ENCODE data around the gene VRK3.

Gene VRK3

DNA sequence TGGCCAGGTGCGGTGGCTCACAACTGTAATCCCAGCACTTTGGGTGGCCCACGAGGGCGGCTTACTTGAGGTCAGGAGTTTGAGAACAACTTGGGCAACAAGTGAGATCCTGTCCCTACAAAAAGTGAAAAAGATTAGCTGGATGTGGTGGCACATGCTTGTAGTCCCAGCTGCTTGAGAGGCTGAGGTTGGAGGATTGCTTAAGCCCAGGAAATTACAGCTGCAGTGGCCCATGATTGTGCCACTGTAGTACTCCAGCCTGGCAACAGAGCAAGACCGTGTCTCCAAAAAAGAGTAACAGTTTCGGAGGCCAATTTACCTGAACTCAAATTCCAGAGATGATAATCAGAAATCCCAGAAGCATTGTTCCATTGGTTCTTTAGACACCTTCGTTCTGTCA lies 5.1 kb upstream of the VRK3 start:
- DNase-seq = no peak

DNA sequence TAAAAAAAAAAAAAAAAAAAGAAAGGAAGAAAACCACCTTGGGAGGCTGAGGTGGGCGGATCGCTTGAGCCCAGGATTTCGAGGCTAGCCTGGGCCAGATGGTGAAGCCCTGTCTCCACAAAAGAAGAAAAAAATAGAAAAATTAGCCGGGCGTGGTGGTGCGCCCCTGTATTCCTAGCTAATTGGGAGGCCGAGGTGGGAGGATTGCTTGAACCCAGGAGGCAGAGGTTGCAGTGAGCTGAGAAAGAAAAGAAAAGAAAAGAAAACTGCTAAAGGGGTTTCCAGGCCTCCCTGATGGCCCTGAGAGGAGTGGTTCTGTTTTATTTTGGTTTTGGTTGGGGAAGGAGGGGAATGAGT lies 1.4 kb upstream of the VRK3 start:
- no peak for DNase-seq

DNA sequence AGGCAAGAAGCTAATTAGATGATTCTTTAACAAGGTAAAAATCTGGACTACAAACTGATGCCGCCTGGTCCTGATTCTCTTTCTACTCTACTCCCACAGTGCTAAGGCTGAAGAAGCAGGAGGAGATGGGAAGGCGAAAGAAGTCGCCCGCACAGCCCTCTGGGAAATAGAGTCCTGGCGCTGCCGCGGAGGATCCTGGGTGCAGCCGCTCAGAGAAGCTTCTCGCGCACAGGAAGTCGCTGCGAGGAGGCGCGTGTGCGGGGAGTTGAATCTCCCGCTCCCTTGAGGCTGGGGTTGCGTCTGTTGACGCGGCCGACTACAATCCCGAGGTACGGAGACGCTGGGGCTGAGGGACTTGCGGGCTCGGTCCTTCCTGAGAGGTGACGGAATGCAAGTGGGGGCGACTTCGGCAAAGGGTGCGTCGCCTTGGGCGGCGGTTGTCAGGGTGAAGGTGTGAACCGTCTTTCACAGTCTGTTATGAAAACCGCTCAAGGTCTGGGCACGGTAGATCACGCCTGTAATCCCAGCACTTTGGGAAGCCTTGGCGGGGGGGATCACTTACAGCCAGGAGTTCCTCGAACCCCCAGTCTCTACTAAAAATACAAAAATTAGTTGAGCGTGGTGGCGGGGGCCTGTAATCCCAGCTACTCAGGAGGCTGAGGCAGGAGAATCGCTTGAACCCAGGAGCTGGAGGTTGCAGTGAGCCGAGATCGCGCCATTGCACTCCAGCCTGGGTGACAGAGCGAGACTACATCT lies 800 bp upstream of the VRK3 start, which contains the start of gene ZNF473:
Gene ZNF473, plus strand, starts transcription at position 212 of the 756 bp plus-strand sequence. CDS start 5,078 bp downstream, outside the sequence.
- peak; percentile 96 for DNase-seq

DNA sequence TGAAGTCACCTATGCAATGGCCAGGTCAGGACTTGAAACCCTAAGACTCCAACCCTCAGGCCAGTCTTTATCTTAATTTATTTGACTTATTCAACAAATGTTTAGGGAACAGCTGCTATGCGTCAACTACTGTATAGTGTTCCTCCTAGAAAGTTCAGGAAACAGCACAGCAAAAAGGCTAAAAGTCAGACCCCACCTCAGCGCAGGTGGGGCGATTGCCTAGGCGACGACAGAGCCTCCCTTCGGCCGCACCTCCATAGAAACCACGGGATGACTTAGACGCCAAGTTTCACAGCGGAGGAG lies 502 bp downstream of the VRK3 start:
- DNase-seq = no peak

DNA sequence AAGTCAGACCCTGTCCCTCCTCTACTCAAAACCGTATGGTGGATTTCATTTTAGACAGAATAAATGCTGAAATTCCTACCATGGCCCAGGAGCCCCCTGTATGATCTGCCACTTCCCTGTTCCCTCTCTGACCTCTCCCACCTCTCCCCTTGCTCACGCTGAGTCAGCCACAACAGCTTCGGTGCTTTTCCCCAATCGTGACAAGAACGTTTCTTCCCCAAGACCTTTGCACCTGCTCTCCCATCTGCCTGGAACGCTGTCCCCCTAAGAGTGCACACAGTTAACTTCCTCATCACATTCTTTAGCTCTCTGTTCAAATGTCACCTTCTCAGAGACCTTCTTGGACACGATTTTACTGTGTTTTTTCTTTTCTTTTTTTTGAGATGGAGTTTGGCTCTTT lies 2.3 kb downstream of the VRK3 start:
- DNase-seq = no peak

DNA sequence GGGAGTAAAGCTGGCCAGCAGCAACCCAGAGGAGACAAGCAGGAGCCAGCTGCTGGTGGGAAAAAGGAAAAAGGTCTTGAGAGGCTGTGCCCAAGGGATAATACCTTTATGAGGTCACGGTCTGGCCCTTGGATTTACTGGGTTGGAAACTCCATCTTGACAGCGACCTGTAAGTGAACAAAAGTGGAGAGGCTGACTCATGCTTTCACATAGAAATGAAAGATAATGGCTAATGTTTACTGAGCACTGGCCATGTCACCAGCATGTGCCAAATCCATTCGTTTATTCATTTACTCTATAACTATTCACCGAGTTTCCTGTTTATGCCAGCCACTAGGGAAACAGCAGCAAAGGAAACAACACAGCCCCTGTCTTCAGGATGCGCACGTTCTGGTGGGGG lies 4.7 kb downstream of the VRK3 start:
- DNase-seq = no peak

DNA sequence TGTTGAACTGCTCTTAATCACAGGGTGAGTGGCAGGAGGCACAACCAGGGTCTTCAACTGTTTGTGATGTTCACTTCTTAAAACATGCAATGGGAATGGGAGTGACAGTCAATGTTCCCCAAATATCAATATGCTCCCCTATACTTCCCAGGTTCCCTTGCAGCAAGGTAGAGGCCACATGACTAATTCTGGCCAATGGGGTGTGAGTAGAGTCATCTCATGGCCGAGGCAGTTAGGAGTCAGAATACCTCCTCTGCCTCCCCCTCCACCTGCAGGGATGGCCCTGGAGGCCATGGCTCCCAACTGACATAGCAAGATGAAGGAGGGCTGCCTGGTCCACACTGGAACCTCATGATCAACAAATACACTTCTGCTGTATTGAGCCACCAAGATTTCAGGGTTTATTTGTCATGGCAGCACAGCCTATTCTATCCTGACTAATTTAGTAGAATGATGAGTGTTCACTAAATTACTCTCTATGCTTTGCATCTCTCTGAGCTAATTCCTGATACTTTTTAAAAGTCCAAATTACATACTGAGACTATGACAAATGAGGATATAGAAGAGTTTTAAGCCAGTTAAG lies 8.9 kb downstream of the VRK3 start:
- no peak for DNase-seq

DNA sequence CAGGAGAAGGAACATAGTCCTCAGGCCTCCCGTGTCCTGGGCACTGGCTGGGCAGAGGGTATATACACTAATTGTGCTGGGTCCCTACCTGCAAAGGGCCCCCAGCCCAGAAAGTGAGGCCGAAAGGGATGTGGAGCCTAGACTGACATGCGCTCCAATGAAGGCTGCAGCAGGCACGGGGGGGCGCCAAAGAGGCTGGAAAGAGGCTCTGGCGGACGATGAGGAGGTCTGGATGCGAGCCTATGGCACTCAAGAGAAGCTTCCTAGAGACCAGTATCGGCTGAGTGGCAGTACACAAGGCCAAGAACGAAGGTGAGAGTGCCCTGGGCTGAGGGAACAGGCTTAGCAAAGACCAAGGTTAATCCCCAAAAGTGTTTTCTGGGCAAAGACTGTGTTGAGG lies 16.6 kb downstream of the VRK3 start:
- no peak for DNase-seq

DNA sequence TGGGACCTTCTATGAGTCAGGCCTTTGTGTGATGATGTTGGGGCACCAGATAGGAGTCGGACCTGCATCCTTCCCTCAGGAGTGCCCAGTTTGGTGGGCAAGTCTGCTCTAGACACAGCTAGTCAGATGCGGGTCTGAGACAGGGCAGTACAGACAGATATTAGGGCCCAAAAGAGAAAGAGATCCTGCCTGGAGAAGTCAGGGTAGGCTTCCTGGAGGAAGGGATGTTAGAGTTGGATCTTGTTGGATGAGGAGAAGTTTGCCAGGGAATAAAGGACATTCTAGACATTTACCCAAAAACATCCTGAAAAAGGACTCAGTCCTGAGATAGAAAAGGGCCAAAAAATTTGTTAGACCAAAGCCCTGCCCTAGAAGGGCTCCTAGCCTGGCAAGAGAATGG lies 17.2 kb downstream of the VRK3 start:
- DNase-seq = no peak

DNA sequence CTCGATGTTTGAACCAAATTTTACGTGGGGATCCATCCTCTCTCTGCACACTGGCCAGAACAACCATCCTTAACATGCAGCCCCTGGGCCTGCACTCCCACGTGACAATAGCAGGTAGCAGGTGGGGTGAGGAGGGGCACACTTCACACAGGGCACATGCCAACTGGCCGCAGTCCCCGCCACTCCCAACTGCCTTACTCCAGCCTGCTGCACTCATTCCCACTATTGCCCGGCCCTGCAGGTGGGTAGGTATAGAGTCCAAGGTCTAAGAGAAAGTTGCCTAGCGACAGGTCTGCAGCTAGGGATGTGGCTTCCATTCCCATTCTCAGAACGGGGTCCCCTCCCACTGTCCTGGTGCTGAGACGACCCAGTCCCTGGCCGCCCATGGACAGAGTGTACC lies 18.0 kb downstream of the VRK3 start:
- no peak for DNase-seq

DNA sequence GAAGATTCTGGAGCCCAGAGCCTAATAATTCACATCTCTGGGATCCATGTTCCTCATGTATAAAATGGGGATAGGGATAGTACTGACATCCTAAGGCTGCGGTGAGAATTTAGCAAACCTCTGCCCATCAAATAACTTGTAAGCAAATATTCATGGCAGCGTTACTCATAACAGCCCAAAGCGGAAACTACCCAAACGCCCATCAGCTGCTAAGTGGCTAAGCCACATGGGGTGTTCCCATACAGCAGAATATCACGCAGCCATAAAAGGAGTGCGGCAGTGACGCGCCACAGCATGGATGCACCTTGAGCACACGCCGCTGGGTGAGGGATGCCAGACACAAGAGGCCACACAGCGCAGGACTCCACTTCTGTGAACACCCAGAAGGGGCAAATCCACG lies 19.7 kb downstream of the VRK3 start:
- DNase-seq = no peak

DNA sequence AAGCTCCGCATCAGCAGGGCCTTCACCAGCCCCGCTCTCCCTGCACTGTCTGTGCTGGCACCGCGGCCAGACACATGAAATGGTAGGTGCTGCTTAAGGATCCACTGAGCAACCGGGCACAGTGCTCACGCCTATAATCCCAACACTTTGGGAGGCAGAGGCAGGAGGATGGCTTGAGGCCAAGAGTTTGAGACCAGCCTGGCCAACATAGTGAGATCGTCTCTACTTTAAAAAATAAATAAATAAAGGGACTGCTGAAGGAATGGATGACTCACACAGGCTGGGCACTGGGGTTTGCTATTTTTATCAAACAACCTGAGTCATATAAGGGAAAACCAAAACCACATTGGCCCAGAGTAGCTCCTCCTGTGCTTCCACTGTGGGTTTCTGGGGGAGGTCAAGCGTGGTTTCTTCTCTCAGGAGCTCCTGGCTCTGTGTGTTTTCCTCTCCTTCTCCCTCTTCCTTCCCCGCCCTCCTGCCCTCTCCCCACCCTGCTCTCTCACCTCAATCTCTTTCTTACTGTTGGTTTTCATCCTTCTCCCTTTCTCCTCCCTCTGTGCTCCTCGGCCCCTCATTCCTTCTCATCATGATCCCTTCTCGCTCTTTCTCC lies 21.3 kb downstream of the VRK3 start:
- DNase-seq = no peak

DNA sequence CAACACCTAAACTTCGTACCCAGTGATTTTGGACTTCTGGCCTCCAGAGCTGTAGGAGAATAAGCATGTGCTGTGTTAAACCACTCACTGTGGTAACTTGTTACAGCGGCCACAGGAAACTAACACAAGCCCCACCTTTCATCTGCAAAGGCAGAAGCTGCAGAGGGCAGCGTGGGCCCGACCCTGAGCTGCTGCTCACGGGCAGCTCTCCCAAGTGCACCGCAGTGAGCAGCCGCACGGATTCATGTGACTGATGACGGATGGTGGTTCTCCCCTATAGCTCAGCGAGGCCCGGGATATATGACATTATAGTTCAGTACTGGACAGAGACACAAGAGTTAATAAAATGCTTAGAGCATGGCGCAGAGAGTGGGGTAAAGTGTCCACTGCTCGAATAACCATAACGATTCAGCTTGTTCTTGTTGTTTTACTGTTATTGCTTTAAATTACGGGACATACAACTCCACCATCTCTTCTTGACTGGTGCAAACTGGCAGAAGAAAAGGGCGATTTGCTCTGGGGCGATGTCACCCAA lies 21.9 kb downstream of the VRK3 start:
- DNase-seq = no peak

DNA sequence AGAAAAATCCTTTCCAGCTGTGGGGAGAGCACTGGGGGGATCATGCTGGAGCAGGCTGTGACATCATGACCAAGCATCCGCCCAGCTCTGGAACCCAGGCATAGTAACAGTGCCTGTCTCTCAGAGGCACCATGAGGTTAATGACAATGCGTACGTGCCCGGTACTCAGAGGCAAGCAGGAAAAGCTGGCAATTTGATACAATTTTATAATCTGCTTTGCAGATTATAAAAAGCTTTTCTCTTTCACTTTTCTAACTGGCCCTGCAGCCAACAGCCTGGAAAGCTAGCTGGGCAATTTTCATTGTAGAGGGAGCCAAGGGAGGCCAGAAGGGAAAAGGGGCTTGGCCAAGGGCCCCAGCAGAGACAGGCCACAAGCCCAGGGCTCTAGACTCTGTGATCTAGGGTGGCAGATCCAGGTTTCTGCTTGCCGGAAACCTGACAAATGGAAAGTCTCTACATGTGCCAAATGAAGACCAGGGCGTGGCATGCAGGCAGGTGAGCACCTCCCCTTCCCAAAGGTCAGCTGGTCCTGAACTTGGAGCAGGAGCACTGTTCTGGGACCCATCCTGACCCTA lies 22.7 kb downstream of the VRK3 start:
- no peak for DNase-seq

DNA sequence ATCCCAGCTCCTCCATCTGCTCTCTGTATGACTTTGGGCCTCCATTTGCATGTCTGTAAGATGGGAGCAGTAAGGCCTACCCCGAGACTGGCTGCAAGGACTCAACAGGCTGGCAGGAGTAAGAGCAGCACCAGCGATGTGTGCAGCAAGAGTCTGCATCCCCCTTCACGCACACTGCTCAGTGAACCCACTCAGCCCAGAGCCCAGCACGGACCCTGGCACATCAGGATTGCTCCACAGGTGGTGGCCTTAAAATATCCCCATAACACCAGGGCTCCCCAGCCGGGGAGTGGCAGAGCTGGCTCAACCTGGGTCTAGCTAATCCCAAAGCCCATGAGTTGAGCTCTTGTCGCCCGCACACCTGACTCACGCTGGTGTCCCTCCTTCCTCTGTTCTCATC lies 23.4 kb downstream of the VRK3 start:
- DNase-seq = no peak

DNA sequence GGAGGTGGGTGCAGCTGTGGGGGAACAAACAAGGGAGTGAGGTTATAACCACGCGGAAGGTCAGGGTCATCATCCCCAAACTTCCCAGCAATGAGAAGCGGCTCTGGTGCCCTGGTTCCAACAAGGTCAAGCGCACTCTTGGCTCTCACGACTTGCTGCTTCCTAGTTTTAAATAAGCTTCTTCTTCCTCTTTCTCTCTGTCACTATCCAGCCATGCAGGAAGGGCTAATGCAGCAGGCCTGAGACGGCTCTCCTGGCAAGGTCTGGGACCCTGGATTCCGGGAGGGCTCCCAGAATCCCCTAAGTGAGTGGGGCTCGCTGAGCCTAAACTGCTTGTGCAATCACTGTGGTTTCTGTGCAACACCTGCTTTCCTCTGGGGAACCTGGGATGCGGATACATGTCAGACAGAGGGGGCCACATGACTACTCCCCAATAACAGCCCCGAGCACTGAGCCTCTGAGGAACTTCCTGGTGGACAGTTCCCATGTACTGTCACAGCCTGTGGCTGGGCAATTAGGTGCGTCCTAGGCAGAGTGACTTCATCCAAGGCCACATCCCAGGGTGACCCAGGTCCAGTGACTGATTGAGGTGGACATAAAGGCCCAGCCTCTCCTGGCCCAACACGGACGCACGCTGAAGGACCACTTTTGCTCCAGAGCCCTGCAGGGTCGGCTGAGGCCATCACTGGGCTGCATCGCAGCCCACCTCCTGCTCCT lies 24.2 kb downstream of the VRK3 start:
- no peak for DNase-seq

DNA sequence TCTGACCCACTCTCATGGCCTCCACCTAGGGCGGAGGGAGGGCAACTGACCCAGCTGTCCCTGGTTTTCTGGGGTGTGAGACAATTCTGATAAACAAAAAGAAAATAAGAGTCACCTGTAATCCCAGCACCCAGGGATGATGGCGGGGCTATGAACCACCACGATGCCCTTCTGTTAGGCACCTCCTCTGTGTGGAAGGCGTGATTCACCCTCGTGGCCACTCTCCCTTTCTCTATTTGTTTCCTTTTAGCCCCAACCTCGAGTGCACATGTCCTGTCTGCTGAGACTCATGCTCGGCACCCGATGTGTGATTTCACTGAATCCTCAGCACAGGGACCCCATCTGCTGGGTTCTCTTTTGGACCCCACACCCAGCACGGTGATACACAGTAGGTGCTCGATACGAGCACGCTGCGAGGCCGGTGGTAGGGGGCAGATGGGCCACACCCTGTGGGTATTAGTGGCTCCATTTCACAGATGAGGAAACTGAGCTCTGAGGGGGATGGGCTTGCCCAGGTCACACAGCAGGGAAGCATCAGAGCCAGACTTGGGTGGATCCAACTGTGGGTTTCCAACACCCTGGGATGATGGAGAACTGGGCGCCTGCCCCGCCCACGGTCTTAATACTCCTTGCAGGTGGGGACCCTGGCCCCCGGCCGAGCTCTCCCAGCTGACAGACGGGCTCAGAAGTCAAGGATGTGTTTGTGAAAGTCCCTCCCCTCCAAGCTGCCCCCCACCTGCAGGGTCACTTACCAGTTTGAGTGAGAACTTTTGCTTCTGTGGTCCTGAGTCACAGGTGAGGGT lies 24.9 kb downstream of the VRK3 start:
- DNase-seq = no peak

DNA sequence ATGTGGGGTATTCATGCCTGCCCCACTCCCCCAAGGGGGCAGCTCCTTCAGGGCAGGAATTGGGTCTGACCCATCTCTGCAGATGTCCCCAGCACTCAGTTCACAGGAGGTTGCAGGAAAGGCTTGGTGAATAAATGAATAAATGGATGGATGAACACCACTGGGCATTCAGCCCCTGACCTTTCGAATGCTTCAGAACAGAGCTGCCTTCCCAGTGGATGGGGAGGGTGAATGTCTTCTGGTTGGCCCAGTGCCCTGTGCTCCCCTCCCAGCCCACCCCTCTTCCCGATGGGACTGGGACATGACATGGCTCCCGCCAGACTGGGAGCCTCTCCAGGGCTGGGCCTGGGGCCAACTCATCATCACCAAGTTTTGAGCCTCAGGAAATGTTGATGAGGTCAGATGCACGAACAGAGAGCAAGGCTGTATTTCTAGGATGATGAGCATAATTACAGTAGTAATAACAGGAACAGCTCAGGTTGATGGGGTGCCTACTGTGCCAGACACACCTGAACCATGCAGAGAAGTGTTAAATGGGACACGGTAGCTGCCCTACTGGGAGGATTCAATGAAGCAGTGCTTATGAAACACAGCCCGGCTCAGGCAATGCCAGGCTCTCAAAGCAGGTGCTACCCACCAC lies 25.7 kb downstream of the VRK3 start:
- no peak for DNase-seq

DNA sequence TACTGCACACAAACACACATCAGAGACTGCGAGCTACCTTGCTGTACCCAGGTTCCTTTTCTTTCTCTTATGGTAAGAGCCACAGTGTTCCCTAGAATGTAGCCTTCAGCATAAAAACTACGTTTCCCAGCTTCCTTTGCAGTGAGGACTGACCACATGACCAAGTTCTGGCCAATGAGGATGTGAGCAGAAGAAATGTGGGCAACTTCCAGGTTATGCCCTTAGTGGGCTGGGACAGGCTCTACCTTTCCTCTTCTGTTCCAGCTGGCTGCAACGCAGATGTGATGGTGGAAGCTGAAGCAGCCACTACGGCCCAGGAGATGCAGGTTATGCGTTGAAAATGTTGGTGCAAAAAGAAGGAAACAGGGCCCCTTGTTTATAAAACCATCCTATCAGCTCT lies 27.5 kb downstream of the VRK3 start:
- peak; percentile 13 for DNase-seq

DNA sequence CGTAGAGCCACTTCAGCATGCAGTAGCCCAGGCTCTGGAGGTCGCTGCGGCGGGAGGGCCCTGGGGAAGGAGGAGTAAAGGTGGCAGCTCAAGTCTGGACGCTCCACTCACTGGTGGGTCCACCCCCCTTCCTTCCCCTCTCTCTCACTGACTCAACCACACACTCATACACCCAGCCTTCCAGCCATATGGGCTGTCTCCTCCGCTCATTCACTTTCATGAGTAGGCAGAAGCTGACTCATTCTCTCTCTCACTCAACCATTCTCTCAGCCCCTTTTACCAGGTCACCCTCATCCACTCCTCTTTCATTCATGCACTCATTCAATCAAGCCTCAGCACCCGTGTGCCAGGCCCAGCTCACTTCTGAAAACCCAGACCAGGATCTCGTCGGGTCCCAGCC lies 36.7 kb downstream of the VRK3 start:
- no peak for DNase-seq

DNA sequence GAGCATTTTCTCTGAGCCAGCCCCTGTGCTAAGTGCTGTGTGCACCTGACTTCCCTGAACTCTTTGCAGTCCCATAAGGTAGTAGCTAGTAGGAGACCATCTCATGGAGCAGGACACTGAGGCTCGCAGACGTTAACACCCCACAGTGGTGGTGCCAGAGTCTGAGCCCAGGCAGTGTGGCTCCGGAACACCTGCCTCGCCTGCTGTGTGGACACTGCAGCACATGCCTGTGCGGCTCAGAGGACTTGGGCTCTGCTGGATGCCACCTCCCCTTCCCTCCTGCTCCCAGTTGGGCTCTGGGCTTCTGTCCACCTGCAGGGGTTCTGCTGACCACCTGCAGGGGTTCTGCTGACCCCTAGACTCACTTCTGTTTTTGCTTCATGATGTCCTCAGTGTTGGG lies 37.2 kb downstream of the VRK3 start:
- DNase-seq = no peak

DNA sequence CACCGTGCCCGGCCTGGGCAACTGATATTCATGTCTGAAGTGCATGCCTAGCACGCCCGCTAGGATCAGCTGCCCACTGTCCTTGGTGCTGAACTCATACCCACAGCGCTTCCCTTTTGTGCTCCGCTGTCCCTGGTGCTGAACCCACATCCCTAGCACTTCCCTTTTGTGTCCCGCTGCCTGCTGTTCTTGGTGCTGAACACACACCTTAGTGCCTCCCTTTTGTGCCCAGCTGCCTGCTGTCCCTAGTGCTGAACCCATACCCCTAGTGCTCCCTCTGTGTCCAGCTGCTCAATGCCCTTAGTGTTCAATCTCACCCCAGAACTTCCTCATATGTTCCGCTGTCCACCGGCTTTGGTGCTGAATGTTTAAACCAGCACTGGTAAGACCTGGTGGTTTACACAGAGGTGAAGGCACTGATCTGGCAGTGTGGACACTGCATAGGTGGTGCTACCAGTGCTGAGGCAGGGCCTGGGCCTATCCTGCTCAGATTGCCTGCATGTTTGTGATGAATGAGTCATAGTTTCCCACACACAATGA lies 37.9 kb downstream of the VRK3 start:
- peak; percentile 81 for DNase-seq
